Neuronal stem cell (in vitro differentiated cells): ENCODE measurements around the gene ILKAP.

ENCODE experiments used
- DNase-seq: peaks from one replicate; pipeline ENCODE4 v3.0.0-alpha.2; 2013; ENCODE audit warnings: low spot score
- H2AFZ ChIP-seq: one replicate; pipeline ENCODE4 v1.6.1; 2013; ENCODE audit warnings: mild to moderate bottlenecking, low read length, inconsistent platforms
- H2AK5ac ChIP-seq: 2 replicates; pipeline ENCODE4 v1.6.1; 2013; ENCODE audit warnings: low read depth, mild to moderate bottlenecking, inconsistent platforms, low read length, moderate library complexity, mixed read lengths
- H2BK120ac ChIP-seq: 2 replicates; pipeline ENCODE4 v1.6.1; 2013; ENCODE audit warnings: low read depth, mild to moderate bottlenecking, inconsistent platforms, low read length, moderate library complexity, mixed read lengths
- H2BK12ac ChIP-seq: one replicate; pipeline ENCODE4 v1.6.1; 2013; ENCODE audit warnings: low read length, inconsistent platforms
- H2BK15ac ChIP-seq: 2 replicates; pipeline ENCODE4 v1.6.1; 2013; ENCODE audit warnings: mild to moderate bottlenecking, low read length, inconsistent platforms, mixed read lengths
- H2BK5ac ChIP-seq: one replicate; pipeline ENCODE4 v1.6.1; 2013; ENCODE audit warnings: inconsistent platforms, mild to moderate bottlenecking, low read length, moderate library complexity
- H3K14ac ChIP-seq: one replicate; pipeline ENCODE4 v1.6.1; 2013; ENCODE audit warnings: low read length, inconsistent platforms
- H3K18ac ChIP-seq: 2 replicates; pipeline ENCODE4 v1.6.1; 2013; ENCODE audit warnings: low read length, inconsistent platforms
- H3K23ac ChIP-seq: 2 replicates; pipeline ENCODE4 v1.6.1; 2013; ENCODE audit warnings: low read depth, mild to moderate bottlenecking, mixed read lengths, low read length, inconsistent platforms; ENCODE audit not compliant: poor library complexity
- H3K27ac ChIP-seq: replicated peaks from 3 replicates; pipeline ENCODE4 v1.5.1; 2013; ENCODE audit warnings: low read length, inconsistent platforms
- H3K27me3 ChIP-seq, 3 experiments: 2 replicates each; pipeline ENCODE4 v1.6.1; 2013; ENCODE audit warnings: low read length in 3 of 3, mild to moderate bottlenecking in 2 of 3, inconsistent platforms in 1 of 3, low read depth in 1 of 3, mixed read lengths in 1 of 3, moderate library complexity in 1 of 3; ENCODE audit not compliant: control insufficient read depth in 3 of 3, insufficient read depth in 3 of 3
- H3K36me3 ChIP-seq, 2 donors: replicated peaks in 1 of 2; 2 replicates each; pipeline ENCODE4 v1.6.1; 2013; ENCODE audit warnings: low read length in 2 of 2; ENCODE audit not compliant: control insufficient read depth in 2 of 2, insufficient read depth in 2 of 2
- H3K4ac ChIP-seq: 2 replicates; pipeline ENCODE4 v1.6.1; 2013; ENCODE audit warnings: inconsistent platforms, mild to moderate bottlenecking, low read length, moderate library complexity
- H3K4me1 ChIP-seq, 2 donors: 1 replicate in 1 of 2; 2 replicates in 1 of 2; pipeline ENCODE4 v1.6.1; 2013; ENCODE audit warnings: low read length in 2 of 2, low read depth in 1 of 2; ENCODE audit not compliant: control insufficient read depth in 2 of 2, insufficient read depth in 1 of 2
- H3K4me2 ChIP-seq: one replicate; pipeline ENCODE4 v1.6.1; 2013; ENCODE audit warnings: mild to moderate bottlenecking, low read length, inconsistent platforms; ENCODE audit not compliant: insufficient read depth, poor library complexity, severe bottlenecking
- H3K4me3 ChIP-seq, 2 donors: 2 replicates each; pipeline ENCODE4 v1.5.1; 2013; ENCODE audit warnings: low read length in 2 of 2, mild to moderate bottlenecking in 2 of 2, inconsistent platforms in 1 of 2, moderate library complexity in 1 of 2
- H3K79me1 ChIP-seq: one replicate; pipeline ENCODE4 v1.6.1; 2013; ENCODE audit warnings: low read depth, mild to moderate bottlenecking, inconsistent platforms, low read length, moderate library complexity
- H3K9ac ChIP-seq: one replicate; pipeline ENCODE4 v1.6.1; 2013; ENCODE audit warnings: mild to moderate bottlenecking, low read depth, low read length, inconsistent platforms; ENCODE audit not compliant: poor library complexity
- H3K9me3 ChIP-seq, 2 donors: replicated peaks in 1 of 2; 2 replicates each; pipeline versions ENCODE3 to v1.6.1; 2013; ENCODE audit warnings: low read length in 2 of 2, mild to moderate bottlenecking in 2 of 2, inconsistent platforms in 1 of 2, low read depth in 1 of 2, mixed read lengths in 1 of 2, moderate library complexity in 1 of 2; ENCODE audit not compliant: control insufficient read depth in 2 of 2, insufficient read depth in 1 of 2
- H4K8ac ChIP-seq: one replicate; pipeline ENCODE4 v1.6.1; 2013; ENCODE audit warnings: low read depth, mild to moderate bottlenecking, inconsistent platforms, low read length, moderate library complexity
- H4K91ac ChIP-seq: one replicate; pipeline ENCODE4 v1.6.1; 2013; ENCODE audit warnings: low read length, low read depth, mild to moderate bottlenecking, inconsistent platforms; ENCODE audit not compliant: poor library complexity
- WGBS, 2 donors: extraction: QIAGEN DNeasy Blood & Tissue Kit; methylation state at CpG; one replicate each; pipeline ENCODE4 v1.1.7; 2013; ENCODE audit warnings: missing lambda C conversion rate in 2 of 2, mixed read lengths in 1 of 2; ENCODE audit not compliant: insufficient read length in 2 of 2, insufficient replicate concordance in 1 of 2; ENCODE audit errors: extremely low coverage in 2 of 2; 5-methylcytosine and 5-hydroxymethylcytosine counted together

ILKAP gene

GRCh38 chr2:238167344-238167715 is 36.2 kb downstream of the ILKAP start:
- WGBS, 2 donors = no CpG with 5 or more reads among the region's 7 CpGs
- peak overlapping the region; percentile 77 for H3K23ac ChIP-seq
- no peak overlapping the region for H2BK12ac ChIP-seq
- no peak overlapping the region for H2BK120ac ChIP-seq
- H3K27ac ChIP-seq = no peak overlapping the region
- no peaks in the 10 kb centered on the region for H3K9me3 ChIP-seq
- H3K18ac ChIP-seq = no peak overlapping the region
- H3K79me1 ChIP-seq = no peaks in the 10 kb centered on the region
- no peak overlapping the region for H3K4ac ChIP-seq
- H2AFZ ChIP-seq = no peak overlapping the region
- no peak overlapping the region for H3K4me2 ChIP-seq
- H3K4me1 ChIP-seq = no peaks in the 10 kb centered on the region
- no peak overlapping the region for H2AK5ac ChIP-seq
- no peak overlapping the region for H3K4me3 ChIP-seq
- peaks cover 0 to 27% (median 14%) of the 10 kb centered on the region in 3 experiments for H3K27me3 ChIP-seq
- H2BK15ac ChIP-seq = no peak overlapping the region
- peaks cover 22 to 52% of the 10 kb centered on the region in 2 donors for H3K36me3 ChIP-seq
- no peak overlapping the region for H4K91ac ChIP-seq
- DNase-seq = no peak
- no peak overlapping the region for H2BK5ac ChIP-seq
- peak overlapping the region; percentile 14 for H3K14ac ChIP-seq
- H3K9ac ChIP-seq = peak overlapping the region; percentile 38
- H4K8ac ChIP-seq = no peak overlapping the region

GRCh38 chr2:238166391-238167343 is 36.8 kb downstream of the ILKAP start:
- Histone ChIP-seq H2BK15ac (no peak overlapping the region), H3K4me3 (no peak overlapping the region), H4K91ac (no peak overlapping the region), H2BK5ac (no peak overlapping the region), H3K23ac (peak overlapping the region; percentile 77), H3K18ac (no peak overlapping the region), H2AFZ (no peak overlapping the region), H4K8ac (no peak overlapping the region), H3K9ac (no peak overlapping the region), H3K4me1 (no peaks in the 10 kb centered on the region), H2BK12ac (no peak overlapping the region), H3K27me3 (peaks cover 0 to 34% (median 14%) of the 10 kb centered on the region in 3 experiments), H2AK5ac (peak overlapping the region; percentile 14), H3K36me3 (peaks cover 17 to 45% of the 10 kb centered on the region in 2 donors), H2BK120ac (no peak overlapping the region), H3K27ac (no peak overlapping the region), H3K14ac (peak overlapping the region; percentile 91), H3K4me2 (no peak overlapping the region), H3K4ac (no peak overlapping the region), H3K79me1 (no peaks in the 10 kb centered on the region), H3K9me3 (no peaks in the 10 kb centered on the region)
- DNase-seq = no peak
- no CpG with 5 or more reads among the region's 24 CpGs for WGBS, 2 donors

GRCh38 chr2:238165288-238165921 is 38.1 kb downstream of the ILKAP start:
- no peak overlapping the region for H3K23ac ChIP-seq
- no peak overlapping the region for H2AK5ac ChIP-seq
- no CpG with 5 or more reads among the region's 12 CpGs for WGBS, 2 donors
- no peaks in the 10 kb centered on the region for H3K79me1 ChIP-seq
- H3K27ac ChIP-seq = no peak overlapping the region
- no peak overlapping the region for H2AFZ ChIP-seq
- H3K18ac ChIP-seq = no peak overlapping the region
- peaks cover 11 to 36% of the 10 kb centered on the region in 2 donors for H3K36me3 ChIP-seq
- no peak overlapping the region for H2BK120ac ChIP-seq
- H3K9ac ChIP-seq = no peak overlapping the region
- no peak overlapping the region for H3K4ac ChIP-seq
- H3K4me1 ChIP-seq = no peaks in the 10 kb centered on the region
- no peak overlapping the region for H3K4me3 ChIP-seq
- H4K8ac ChIP-seq = no peak overlapping the region
- H3K14ac ChIP-seq = no peak overlapping the region
- H2BK15ac ChIP-seq = no peak overlapping the region
- peaks cover 0 to 43% (median 14%) of the 10 kb centered on the region in 3 experiments for H3K27me3 ChIP-seq
- H2BK12ac ChIP-seq = no peak overlapping the region
- no peaks in the 10 kb centered on the region for H3K9me3 ChIP-seq
- no peak overlapping the region for H4K91ac ChIP-seq
- no peak overlapping the region for H2BK5ac ChIP-seq
- DNase-seq = no peak
- H3K4me2 ChIP-seq = no peak overlapping the region

- Histone ChIP-seq H3K36me3 (peaks cover 9 to 30% of the 10 kb centered on the region in 2 donors), H3K18ac (no peak overlapping the region), H3K79me1 (no peaks in the 10 kb centered on the region), H3K27me3 (peaks cover 4 to 48% (median 16%) of the 10 kb centered on the region in 3 experiments), H3K9me3 (no peaks in the 10 kb centered on the region), H3K4me3 (no peak overlapping the region), H3K14ac (no peak overlapping the region), H3K4me1 (no peaks in the 10 kb centered on the region), H2BK12ac (no peak overlapping the region), H3K27ac (no peak overlapping the region), H3K9ac (no peak overlapping the region), H2BK5ac (no peak overlapping the region), H4K91ac (no peak overlapping the region), H2AFZ (no peak overlapping the region), H3K23ac (no peak overlapping the region), H4K8ac (no peak overlapping the region), H2AK5ac (no peak overlapping the region), H2BK15ac (no peak overlapping the region), H3K4ac (no peak overlapping the region), H2BK120ac (no peak overlapping the region), H3K4me2 (no peak overlapping the region)
- DNase-seq = no peak
- no CpG with 5 or more reads among the region's 8 CpGs for WGBS, 2 donors
These were observed 38.6 kb downstream of the ILKAP start for GRCh38 chr2:238164906-238165287.
